WTC11 (cell line): ENCODE data around the gene FGF11. TPM values are rescaled to one million over a fixed set of nuclear protein-coding genes. Genes with fewer than 3 reads are reported as not detected.
"Not testable (repeated sequence)": the region's sequence is repeated elsewhere in the genome, so short reads cannot be mapped to it uniquely, and the experiment has no call there.

Experiments
- ATAC-seq: fragments of 200-7000 bp; cut with Tn5 transposase; 2 replicates; pipeline ENCODE4 v1.10.0; 2021; ENCODE audit warnings: mild to moderate bottlenecking, moderate library complexity
- CTCF ChIA-PET: fragments of 300-600 bp; sonication (Branson Sonifier 250); formaldehyde crosslinking; loops from one replicate; lab custom pipeline; 2021; ENCODE audit warnings: antibody characterized with exemption; lab: Charles Lee
- POLR2A ChIA-PET: fragments of 350-600 bp; sonication (Branson Sonifier 250); formaldehyde crosslinking; loops from one replicate; lab custom pipeline; 2021; ENCODE audit warnings: antibody characterized with exemption; lab: Charles Lee
- DNase-seq: peaks from one replicate; pipeline ENCODE4 v3.0.0; 2021; ENCODE audit warnings: low spot score
- H3K27ac Mint-ChIP-seq: 2 replicates; pipeline ENCODE4 v1.8.0; 2021; ENCODE audit warnings: mixed read lengths
- H3K27me3 Mint-ChIP-seq: 2 replicates; pipeline ENCODE4 v1.8.0; 2021; ENCODE audit warnings: low read depth, mild to moderate bottlenecking, moderate library complexity, mixed read lengths
- H3K36me3 Mint-ChIP-seq: 2 replicates; pipeline ENCODE4 v1.8.0; 2021; ENCODE audit warnings: mixed read lengths
- H3K4me1 Mint-ChIP-seq: 2 replicates; pipeline ENCODE4 v1.8.0; 2022; ENCODE audit warnings: mixed read lengths
- H3K4me3 Mint-ChIP-seq: 2 replicates; pipeline ENCODE4 v1.8.0; 2021; ENCODE audit warnings: mild to moderate bottlenecking, moderate library complexity, mixed read lengths
- H3K9me3 Mint-ChIP-seq: 2 replicates; pipeline ENCODE4 v1.8.0; 2021; ENCODE audit warnings: mixed read lengths
- AFF4 ChIP-seq: sonication (generic); formaldehyde crosslinking; IDR thresholded peaks from 2 replicates; pipeline ENCODE4 v1.8.1; 2023; ENCODE audit warnings: mild to moderate bottlenecking, missing genetic modification reagents, borderline replicate concordance
- ATF1 ChIP-seq: sonication (generic); formaldehyde crosslinking; IDR thresholded peaks from 2 replicates; pipeline ENCODE4 v1.8.1; 2023; ENCODE audit warnings: mild to moderate bottlenecking, moderate library complexity, missing genetic modification reagents
- ATF3 ChIP-seq: sonication (generic); formaldehyde crosslinking; conservative IDR thresholded peaks from 2 replicates; pipeline ENCODE4 v1.8.1; 2022; ENCODE audit warnings: mild to moderate bottlenecking, missing genetic modification reagents
- CREB1 ChIP-seq: sonication (generic); formaldehyde crosslinking; IDR thresholded peaks from 2 replicates; pipeline ENCODE4 v1.8.0; 2023; ENCODE audit warnings: mild to moderate bottlenecking, missing genetic modification reagents
- E2F1 ChIP-seq: sonication (generic); formaldehyde crosslinking; IDR thresholded peaks from 2 replicates; pipeline ENCODE4 v1.8.0; 2022; ENCODE audit warnings: mild to moderate bottlenecking, missing genetic modification reagents
- E2F4 ChIP-seq: sonication (generic); formaldehyde crosslinking; IDR thresholded peaks from 2 replicates; pipeline ENCODE4 v1.8.1; 2022; ENCODE audit warnings: low read depth, mild to moderate bottlenecking, moderate library complexity, missing genetic modification reagents, borderline replicate concordance
- GRHL2 ChIP-seq: fragments of 250-450 bp; sonication (Bioruptor Pico); IDR thresholded peaks from 2 replicates; pipeline ENCODE4 v1.8.0; 2022; ENCODE audit warnings: mild to moderate bottlenecking, moderate library complexity; ENCODE audit not compliant: insufficient replicate concordance, severe bottlenecking
- GTF2I ChIP-seq: fragments of 250-450 bp; sonication (Bioruptor Pico); conservative IDR thresholded peaks from 2 replicates; pipeline ENCODE4 v1.4.0; 2021; ENCODE audit warnings: mild to moderate bottlenecking
- HMGA2 ChIP-seq: fragments of 250-450 bp; sonication (Bioruptor Pico); IDR thresholded peaks from 2 replicates; pipeline ENCODE4 v1.4.0; 2021; ENCODE audit warnings: mild to moderate bottlenecking, moderate library complexity
- KAT7 ChIP-seq: sonication (generic); formaldehyde crosslinking; IDR thresholded peaks from 2 replicates; pipeline ENCODE4 v1.8.1; 2023; ENCODE audit warnings: missing genetic modification reagents, mild to moderate bottlenecking, borderline replicate concordance
- MLX ChIP-seq: sonication (generic); formaldehyde crosslinking; IDR thresholded peaks from 2 replicates; pipeline ENCODE4 v1.8.1; 2023; ENCODE audit warnings: mild to moderate bottlenecking, missing genetic modification reagents, moderate library complexity
- NFATC4 ChIP-seq: fragments of 250-450 bp; sonication (Bioruptor Pico); IDR thresholded peaks from 2 replicates; pipeline ENCODE4 v1.9.0; 2021; ENCODE audit warnings: mild to moderate bottlenecking
- NR2C2 ChIP-seq: sonication (generic); formaldehyde crosslinking; IDR thresholded peaks from 2 replicates; pipeline ENCODE4 v1.8.0; 2022; ENCODE audit warnings: mild to moderate bottlenecking, missing genetic modification reagents
- TCF7 ChIP-seq: sonication (generic); formaldehyde crosslinking; IDR thresholded peaks from 2 replicates; pipeline ENCODE4 v1.8.0; 2022; ENCODE audit warnings: mild to moderate bottlenecking, low read depth, missing genetic modification reagents, moderate library complexity
- TEAD1 ChIP-seq: sonication (generic); formaldehyde crosslinking; IDR thresholded peaks from 2 replicates; pipeline ENCODE4 v1.8.0; 2022; ENCODE audit warnings: mild to moderate bottlenecking, missing genetic modification reagents
- ZNF263 ChIP-seq: sonication (generic); formaldehyde crosslinking; IDR thresholded peaks from 2 replicates; pipeline ENCODE4 v1.8.1; 2022; ENCODE audit warnings: low read depth, mild to moderate bottlenecking, moderate library complexity, missing genetic modification reagents
- total RNA-seq: library from RNA; stranded (reverse); gene quantifications from 3 replicates; pipeline ENCODE4 v1.2.3, GENCODE V29; 2021
- TF ChIP-seq, protein P1 (sequence below): fragments of 250-450 bp; sonication (Bioruptor Pico); IDR thresholded peaks from 2 replicates; pipeline ENCODE4 v1.9.0; 2021; ENCODE audit warnings: moderate library complexity, mild to moderate bottlenecking, inconsistent platforms, borderline replicate concordance

FGF11 gene
- total RNA-seq, 1 experiment from 2014 or later, result 19.8 TPM

GRCh38 chr17:7468804-7469389, 29.6 kb downstream of the FGF11 start:
- H3K36me3 Mint-ChIP-seq, result no peaks in the 10 kb centered on the region
- DNase-seq (no peak), ATAC-seq (no peak)
- TF ChIP-seq, protein P1, sequence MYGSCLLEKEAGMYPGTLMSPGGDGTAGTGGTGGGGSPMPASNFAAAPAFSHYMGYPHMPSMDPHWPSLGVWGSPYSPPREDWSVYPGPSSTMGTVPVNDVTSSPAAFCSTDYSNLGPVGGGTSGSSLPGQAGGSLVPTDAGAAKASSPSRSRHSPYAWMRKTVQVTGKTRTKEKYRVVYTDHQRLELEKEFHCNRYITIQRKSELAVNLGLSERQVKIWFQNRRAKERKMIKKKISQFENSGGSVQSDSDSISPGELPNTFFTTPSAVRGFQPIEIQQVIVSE (CRISPR knock-in tag), result no peak
- TF ChIP-seq E2F1 (CRISPR knock-in tag) (no peak), NFATC4 (CRISPR knock-in tag) (no peak), NR2C2 (CRISPR knock-in tag) (no peak), ATF3 (CRISPR knock-in tag) (no peak), HMGA2 (CRISPR knock-in tag) (no peak), GTF2I (CRISPR knock-in tag) (no peak), ATF1 (no peak), AFF4 (CRISPR knock-in tag) (no peak), TCF7 (CRISPR knock-in tag) (no peak), KAT7 (no peak), ZNF263 (CRISPR knock-in tag) (no peak)
- H3K4me3 Mint-ChIP-seq, result no peak overlapping the region
- CTCF ChIA-PET, result no interaction called here
- POLR2A ChIA-PET, result no interaction called here
- no peaks in the 10 kb centered on the region for H3K9me3 Mint-ChIP-seq
- peak overlapping the region; percentile 41 for H3K27ac Mint-ChIP-seq
- 0 out of 2 replicates have a peak, but pooled peaks cover 6% of the 10 kb centered on the region for H3K4me1 Mint-ChIP-seq
- H3K27me3 Mint-ChIP-seq, result no peaks in the 10 kb centered on the region

DNA sequence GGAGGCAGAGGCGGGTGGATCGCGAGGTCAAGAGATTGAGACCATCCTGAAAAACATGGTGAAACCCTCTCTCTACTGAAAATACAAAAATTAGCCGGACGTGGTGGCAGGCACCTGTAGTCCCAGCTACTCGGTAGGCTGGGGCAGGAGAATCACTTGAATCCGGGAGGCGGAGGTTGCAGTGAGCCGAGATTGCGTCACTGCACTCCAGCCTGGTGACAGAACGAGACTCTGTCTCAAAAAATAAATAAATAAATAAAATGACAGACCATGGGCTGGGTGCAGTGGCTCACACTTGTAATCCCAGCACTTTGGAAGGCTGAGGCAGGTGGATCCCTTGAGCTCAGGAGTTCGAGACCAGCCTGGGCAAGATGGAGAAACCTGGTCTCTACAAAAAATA, 30.5 kb downstream of the FGF11 start:
- H3K9me3 Mint-ChIP-seq, H3K4me3 Mint-ChIP-seq, DNase-seq, H3K4me1 Mint-ChIP-seq, H3K36me3 Mint-ChIP-seq, CTCF ChIA-PET, H3K27ac Mint-ChIP-seq, H3K27me3 Mint-ChIP-seq, POLR2A ChIA-PET, ATAC-seq: not testable (repeated sequence)

- H3K36me3 Mint-ChIP-seq, POLR2A ChIA-PET: not testable (repeated sequence)
Measured at GRCh38 chr17:7470457-7470973, 31.2 kb downstream of the FGF11 start.

GRCh38 chr17:7471729-7472128, 32.4 kb downstream of the FGF11 start:
- DNase-seq, result no peak
- peaks cover 10% of the 10 kb centered on the region for H3K4me1 Mint-ChIP-seq
- no peak for ATAC-seq
- POLR2A ChIA-PET, result no interaction called here
- H3K27me3 Mint-ChIP-seq, result no peaks in the 10 kb centered on the region
- CTCF ChIA-PET, result interaction anchor here (1.4 kb wide), 1 partner anchor 30 kb away, joined by 3 read pairs; no protein-coding TSS in a partner anchor
- H3K36me3 Mint-ChIP-seq, result no peaks in the 10 kb centered on the region
- no peak overlapping the region for H3K4me3 Mint-ChIP-seq
- H3K27ac Mint-ChIP-seq, result no peak overlapping the region
- H3K9me3 Mint-ChIP-seq, result no peaks in the 10 kb centered on the region
- no peak for TF ChIP-seq TEAD1 (CRISPR knock-in tag)
- no peak for TF ChIP-seq E2F4 (CRISPR knock-in tag)
- no peak for TF ChIP-seq GRHL2 (CRISPR knock-in tag)
- TF ChIP-seq CREB1 (CRISPR knock-in tag), result no peak
- no peak for TF ChIP-seq MLX

More at GRCh38 chr17:7470457-7470973, 31.2 kb downstream of the FGF11 start:
- not testable (repeated sequence) for H3K9me3 Mint-ChIP-seq, ATAC-seq, H3K27ac Mint-ChIP-seq, DNase-seq, H3K4me1 Mint-ChIP-seq, H3K4me3 Mint-ChIP-seq, H3K27me3 Mint-ChIP-seq
- CTCF ChIA-PET, result interaction anchor here (1.4 kb wide), 1 partner anchor 29 kb away, joined by 3 read pairs; no protein-coding TSS in a partner anchor
